ENCODE results near the gene AOPEP.
A peak's percentile ranks its signal among the peaks of the same experiment; 100 is the strongest.

The AOPEP gene

DNA sequence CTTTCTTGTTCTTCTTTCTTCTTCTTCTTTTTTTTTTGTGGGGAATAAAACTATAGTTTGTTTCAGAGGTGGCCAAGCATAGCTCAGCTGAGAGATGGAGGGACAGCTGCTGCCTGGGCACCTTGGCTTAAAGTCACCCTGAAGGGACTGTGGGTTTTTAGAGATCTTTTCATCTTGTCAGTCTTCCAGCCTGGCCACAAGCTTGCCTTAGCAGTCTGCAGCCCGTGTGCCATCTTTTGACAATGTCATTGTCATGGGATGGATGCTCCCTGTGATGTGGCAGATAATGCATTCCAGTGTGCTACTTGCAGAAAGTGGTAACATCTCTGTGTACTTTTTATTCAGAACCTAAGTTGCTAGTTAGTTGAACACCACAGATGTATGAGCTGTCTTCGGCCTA, 310.2 kb downstream of the AOPEP start:
- DNase-seq (ENCODE audit: low spot score): no peak

- DNase-seq (ENCODE audit: low spot score): no peak
These were observed 311.5 kb downstream of the AOPEP start for GRCh38 chr9:95037789-95038521.

- DNase-seq (ENCODE audit: low spot score): no peak
These were observed 312.2 kb downstream of the AOPEP start for GRCh38 chr9:95038666-95039065.

- no peak for DNase-seq (ENCODE audit: low spot score)
These were observed 313.6 kb downstream of the AOPEP start for GRCh38 chr9:95040106-95040505.

GRCh38 chr9:95043826-95044225, 317.3 kb downstream of the AOPEP start:
- DNase-seq (ENCODE audit: low spot score): no peak

DNA sequence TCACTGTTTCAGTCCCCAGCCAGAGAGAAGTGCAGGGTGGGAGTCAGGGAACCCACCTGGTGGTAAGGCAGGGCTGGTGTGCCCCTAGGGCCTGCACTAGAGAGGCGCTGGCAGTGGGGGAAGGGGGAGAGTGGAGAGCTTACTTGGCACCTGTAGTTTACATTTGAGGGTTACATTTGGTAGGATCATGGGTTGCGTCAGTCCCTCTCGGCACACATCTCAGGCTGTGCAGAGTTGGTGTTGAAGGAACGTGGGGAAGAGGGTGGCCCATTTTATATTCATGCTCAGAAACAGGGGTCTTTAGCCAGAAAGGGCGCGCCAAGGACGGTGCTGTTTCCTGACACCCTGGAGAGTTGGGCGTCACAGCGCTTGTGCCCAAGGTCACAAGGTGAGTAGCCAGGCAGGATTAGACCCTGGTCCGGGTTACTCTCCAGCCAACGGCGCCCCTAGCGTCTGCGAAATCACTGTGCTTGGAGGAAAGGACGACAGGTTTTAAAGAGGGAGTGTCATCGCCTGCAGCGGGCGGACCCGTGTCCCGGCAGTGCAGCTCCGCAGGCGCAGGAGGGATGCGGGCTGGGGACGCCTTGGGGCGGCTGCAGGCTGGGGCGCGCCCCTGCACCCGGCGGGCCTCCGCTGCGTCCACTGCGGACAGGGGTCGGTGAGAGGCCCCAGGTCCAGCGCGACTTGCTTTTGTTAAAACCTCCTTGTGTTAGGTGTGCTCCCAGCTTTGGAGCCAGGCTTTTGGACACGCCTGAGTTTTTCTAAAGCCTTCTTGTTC, 318.4 kb downstream of the AOPEP start:
- DNase-seq (ENCODE audit: low spot score): no peak

GRCh38 chr9:95045751-95046150, 319.3 kb downstream of the AOPEP start:
- DNase-seq (ENCODE audit: low spot score): no peak

DNA sequence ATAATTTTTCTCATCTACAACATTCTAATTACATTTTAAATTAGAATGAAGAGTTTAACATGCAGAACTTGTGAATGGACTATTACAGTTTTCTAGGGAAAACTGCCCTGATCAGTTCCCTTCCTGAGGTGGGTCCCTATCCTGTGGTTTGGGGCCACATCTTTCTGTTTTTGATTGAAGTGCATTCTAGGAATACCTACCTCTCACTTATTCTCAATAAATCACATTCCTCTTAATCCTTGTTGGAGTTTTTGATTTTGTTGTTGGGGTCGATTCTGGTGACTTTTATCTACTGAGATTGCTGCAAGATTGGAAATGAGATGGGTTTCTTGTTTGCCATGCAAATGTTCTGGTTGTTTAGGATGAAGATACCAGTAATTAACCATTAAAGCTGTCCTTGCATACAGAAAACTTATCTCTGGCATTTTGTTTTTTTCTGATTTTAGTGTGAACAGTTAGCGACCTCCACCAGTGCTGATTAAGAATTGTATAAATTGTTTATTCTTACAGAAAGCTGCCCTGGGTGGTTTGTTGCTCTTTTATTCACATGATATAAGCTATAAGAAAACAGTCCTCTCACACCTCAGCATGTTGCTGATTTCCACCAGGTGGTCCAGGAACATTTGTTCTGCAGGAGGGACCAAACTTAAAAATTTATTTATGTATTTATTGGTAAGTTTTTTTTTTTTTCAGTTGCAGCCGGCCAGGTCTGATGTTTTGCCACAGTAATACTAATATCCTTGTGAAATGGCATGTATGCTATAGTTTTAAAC, 321.1 kb downstream of the AOPEP start:
- DNase-seq (ENCODE audit: low spot score): peak; percentile 30

DNA sequence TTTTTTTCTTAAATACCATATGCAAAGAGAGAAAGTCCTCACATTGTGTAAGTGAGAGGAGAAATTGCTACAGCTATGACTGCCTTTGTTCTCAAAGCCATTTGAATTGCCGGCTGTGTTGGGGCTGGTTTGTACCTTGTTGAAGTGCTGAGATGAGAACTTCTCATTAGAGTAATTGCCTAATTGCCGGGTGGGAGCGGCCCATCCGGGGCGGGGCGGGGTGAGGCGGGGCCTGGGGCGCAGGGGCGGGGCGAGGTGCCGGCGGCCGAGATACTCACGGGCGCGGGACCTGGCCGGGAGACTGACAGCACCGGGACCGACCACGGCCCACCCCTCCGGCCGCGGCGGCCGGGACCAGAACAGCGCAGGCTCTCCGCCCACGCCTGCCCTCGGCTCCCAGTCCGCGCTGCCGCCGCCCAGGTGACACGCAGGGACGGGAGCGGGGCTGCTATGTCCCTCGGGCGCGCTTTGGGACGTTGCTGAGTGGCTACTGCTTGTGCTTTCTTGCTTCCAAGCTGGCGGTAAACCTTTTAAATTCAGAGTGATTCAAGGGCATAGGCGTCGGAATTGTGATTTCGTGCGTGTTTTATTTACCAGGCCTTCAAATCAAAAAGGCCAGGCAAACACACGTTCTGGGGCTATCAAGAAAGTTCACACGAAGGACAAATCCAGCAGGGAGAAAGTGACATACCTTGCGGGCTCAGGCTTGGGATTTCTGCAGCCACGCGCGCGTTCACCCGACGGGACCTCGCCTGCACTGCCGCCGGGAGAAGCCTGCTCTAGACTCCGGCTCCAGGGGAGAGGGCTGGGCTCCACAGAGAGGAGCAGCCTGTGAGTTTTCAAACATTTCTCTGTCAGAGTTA, 322.0 kb downstream of the AOPEP start:
- peak; percentile 71 for DNase-seq (ENCODE audit: low spot score)

DNA sequence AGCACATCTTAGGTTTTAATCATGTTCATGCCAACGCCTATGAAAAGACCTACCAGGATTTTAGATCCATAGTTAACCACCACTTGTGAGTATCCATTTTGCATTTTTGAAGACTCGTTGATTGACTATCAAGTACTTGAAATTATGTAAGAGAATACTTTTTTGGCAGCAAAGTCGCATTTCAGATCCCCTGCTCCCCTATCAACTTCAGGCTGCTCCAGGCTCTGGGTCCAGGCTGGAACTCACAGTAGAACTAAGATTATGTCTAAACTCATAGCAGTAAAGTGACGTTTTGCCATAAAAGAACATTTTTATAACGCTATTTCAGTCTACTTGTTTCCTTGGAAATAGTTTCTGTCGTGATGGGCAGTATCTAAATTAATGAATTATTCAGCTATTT, 323.3 kb downstream of the AOPEP start:
- no peak for DNase-seq (ENCODE audit: low spot score)

GRCh38 chr9:95053611-95054570, 327.4 kb downstream of the AOPEP start:
- DNase-seq (ENCODE audit: low spot score): no peak

DNA sequence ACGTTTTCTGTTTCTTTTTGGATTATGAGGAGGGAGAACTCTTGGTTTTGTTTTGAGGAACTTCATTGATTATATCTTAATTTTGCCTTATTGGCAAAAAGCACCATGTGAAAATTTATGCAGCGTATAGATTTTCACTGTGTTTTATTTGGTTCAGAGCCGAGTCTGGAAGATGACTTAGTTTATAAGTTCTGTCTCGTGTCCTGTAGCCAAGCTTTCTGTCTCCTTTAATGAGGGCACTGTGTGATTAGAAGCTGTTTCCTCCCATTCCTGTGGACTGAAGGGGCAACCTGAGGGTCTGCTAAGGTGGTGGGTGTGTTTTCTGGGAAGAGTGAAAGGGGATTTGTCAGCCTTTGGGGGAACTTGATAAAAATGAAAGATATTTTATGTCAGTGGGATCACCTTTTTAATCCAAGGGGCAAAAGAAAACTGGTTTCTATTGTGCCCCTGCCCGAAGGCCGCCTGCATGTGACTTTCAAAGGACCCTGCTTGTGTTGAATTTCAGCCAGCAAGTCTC, 328.9 kb downstream of the AOPEP start:
- no peak for DNase-seq (ENCODE audit: low spot score)

DNA sequence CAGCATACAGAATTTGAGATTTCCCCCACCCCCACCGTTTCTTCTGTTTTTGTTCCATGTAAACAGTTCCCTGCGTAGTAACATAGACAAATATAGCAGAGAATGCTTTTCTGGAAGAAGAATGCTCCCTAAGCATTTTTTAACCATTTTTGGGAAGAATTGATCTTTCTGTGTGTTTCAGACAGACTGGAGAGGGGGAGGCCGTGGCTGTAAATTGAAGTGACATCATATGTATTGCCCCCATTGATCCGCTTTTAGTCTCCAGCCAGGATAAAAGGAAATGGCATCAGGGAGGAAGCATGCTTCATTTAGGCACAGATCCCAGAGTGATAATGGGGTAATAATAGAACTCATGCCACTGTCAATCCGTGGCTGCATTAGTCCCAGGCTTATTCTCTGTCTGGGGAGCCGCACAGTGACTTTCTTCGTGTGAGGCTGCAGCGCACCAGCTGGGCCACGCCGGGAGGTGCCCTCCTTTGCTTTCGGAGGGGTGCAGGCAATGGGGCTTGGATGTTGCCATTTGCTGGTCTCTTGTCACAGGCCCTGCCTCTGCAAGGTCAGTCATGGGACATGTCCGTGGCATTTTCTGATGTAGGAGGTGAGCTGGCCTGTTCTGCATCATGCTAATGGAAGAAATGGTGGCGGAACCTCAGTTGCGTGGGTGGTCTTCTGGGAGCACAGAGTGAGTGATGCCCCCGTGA, 329.5 kb downstream of the AOPEP start:
- no peak for DNase-seq (ENCODE audit: low spot score)

- no peak for DNase-seq (ENCODE audit: low spot score)
These were observed 330.6 kb downstream of the AOPEP start for GRCh38 chr9:95057101-95057500.

DNA sequence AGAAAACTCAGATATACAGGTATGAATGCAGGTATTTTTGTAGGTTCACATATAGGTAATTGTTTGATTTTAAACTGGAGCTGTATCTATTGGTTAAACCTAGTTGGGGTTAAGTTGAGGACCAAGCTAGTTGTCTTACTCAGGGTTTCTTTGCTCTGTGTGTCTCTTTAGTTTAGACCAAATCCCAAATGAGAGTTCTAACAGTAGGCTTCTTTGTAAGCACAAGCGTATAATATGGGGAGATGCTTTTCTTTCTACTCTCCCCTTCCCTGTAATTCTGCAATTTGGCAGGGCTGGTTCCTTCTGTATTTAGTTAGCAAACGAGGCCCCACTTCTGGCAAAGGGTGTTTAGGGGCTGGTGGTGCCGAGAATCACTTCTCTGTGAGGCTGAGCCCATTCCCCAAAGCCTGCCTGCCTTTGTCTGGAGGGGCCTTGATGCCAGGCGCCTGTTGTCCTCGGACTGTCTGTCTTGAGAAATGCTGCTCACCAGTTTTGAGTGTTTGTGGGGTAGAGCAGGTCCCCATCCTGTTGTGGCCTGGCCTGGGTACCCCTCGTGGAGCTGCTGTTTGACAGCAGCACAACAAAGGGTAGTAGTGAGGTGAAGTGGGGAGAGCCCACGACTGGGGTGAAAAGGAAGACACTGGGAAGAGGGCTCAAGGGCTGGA, 331.8 kb downstream of the AOPEP start:
- DNase-seq (ENCODE audit: low spot score): no peak

- DNase-seq (ENCODE audit: low spot score): no peak
These were observed 332.4 kb downstream of the AOPEP start for GRCh38 chr9:95058795-95059386.

DNA sequence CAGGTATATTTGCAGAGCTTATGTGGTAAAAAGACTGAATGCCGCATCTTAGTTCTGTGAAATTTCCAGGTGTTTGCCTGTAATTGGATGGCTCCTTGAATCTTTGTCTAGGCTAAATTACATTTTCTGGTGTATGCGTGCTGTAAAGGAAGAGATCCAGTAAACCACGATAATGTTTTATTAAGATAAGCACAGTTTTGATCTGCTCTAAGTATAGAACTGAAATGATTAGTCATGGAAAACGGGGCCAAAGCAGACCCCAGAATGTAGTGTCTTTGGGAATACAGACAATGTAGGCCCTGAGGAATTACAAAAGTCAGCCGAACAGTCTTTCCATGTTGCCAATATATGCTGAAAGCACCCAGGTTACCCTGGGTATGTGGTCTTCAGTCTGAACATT, 333.7 kb downstream of the AOPEP start:
- DNase-seq (ENCODE audit: low spot score): no peak

- DNase-seq (ENCODE audit: low spot score): no peak
These were observed 334.4 kb downstream of the AOPEP start for GRCh38 chr9:95060916-95061315.
